Suprapubic skin (tissue), 3 donors: ENCODE measurements around the gene TTC21A.

ENCODE experiments used
- POLR2AphosphoS5 ChIP-seq, 3 donors: sonication (generic); formaldehyde crosslinking; IDR thresholded peaks; one replicate each; pipeline ENCODE4 v1.6.1; 2017; ENCODE audit warnings: antibody characterized with exemption in 3 of 3
- TF ChIP-seq, protein P1 (sequence below), 2 donors: fragments of 200-600 bp in 1 of 2; fragments of 450-650 bp in 1 of 2; sonication (generic) in 1 of 2; IDR thresholded peaks; one replicate each; pipeline ENCODE4 v1.5.1; 2016 to 2019; ENCODE audit warnings: antibody characterized with exemption in 2 of 2, mild to moderate bottlenecking in 1 of 2, moderate library complexity in 1 of 2

DNA sequence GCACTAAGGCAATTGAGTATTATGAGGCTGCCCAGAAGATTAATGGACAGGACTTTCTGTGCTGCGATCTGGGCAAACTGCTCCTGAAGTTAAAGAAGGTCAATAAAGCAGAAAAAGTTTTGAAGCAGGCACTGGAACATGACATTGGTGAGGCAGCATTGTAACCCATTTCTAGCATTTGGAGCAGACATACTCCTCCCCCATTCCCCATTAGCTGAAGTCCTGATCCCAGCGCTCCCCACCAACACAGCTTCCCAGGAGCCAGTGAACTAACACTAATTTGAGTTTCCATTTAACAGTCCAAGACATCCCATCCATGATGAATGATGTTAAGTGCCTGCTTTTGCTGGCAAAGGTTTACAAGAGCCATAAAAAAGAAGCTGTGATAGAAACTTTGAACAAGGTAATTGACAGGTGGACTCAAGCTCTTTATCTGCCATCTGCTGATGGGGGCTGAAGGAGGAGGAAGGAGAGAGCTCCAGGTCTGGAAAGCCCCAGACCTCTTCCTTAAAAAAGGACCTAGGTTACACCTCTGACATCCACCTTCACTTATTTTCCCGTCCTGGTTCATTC is 23.3 kb downstream of the TTC21A start:
- no peak for TF ChIP-seq POLR2AphosphoS5 (IDR thresholded peaks at IDR 0.05)
- TF ChIP-seq, protein P1, sequence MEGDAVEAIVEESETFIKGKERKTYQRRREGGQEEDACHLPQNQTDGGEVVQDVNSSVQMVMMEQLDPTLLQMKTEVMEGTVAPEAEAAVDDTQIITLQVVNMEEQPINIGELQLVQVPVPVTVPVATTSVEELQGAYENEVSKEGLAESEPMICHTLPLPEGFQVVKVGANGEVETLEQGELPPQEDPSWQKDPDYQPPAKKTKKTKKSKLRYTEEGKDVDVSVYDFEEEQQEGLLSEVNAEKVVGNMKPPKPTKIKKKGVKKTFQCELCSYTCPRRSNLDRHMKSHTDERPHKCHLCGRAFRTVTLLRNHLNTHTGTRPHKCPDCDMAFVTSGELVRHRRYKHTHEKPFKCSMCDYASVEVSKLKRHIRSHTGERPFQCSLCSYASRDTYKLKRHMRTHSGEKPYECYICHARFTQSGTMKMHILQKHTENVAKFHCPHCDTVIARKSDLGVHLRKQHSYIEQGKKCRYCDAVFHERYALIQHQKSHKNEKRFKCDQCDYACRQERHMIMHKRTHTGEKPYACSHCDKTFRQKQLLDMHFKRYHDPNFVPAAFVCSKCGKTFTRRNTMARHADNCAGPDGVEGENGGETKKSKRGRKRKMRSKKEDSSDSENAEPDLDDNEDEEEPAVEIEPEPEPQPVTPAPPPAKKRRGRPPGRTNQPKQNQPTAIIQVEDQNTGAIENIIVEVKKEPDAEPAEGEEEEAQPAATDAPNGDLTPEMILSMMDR (IDR thresholded peaks at IDR 0.05) = no peak
